ENCODE data around the gene CACNG5.

Gene CACNG5

GRCh38 chr17:66826856-66827255 lies 8.1 kb upstream of the CACNG5 start:
- DNase-seq: no peak

- peak; percentile 56 for DNase-seq
These were observed 5.5 kb upstream of the CACNG5 start for GRCh38 chr17:66829386-66829864.

GRCh38 chr17:66829883-66830282 lies 5.0 kb upstream of the CACNG5 start:
- DNase-seq: peak; percentile 57

GRCh38 chr17:66830451-66830850 lies 4.5 kb upstream of the CACNG5 start:
- DNase-seq: peak; percentile 67

- DNase-seq: no peak
These were observed 3.3 kb upstream of the CACNG5 start for GRCh38 chr17:66831383-66832210.

- DNase-seq: no peak
These were observed 1.7 kb upstream of the CACNG5 start for GRCh38 chr17:66833201-66833600.

- DNase-seq: no peak
These were observed 445 bp upstream of the CACNG5 start for GRCh38 chr17:66834426-66834918.

GRCh38 chr17:66835476-66835875 lies 559 bp downstream of the CACNG5 start:
- DNase-seq: peak; percentile 34

- DNase-seq: no peak
These were observed 1.4 kb downstream of the CACNG5 start for GRCh38 chr17:66836063-66837005.

- DNase-seq: no peak
These were observed 2.3 kb downstream of the CACNG5 start for GRCh38 chr17:66837226-66837625.

- DNase-seq: no peak
These were observed 3.2 kb downstream of the CACNG5 start for GRCh38 chr17:66837885-66838665.

- no peak for DNase-seq
These were observed 4.7 kb downstream of the CACNG5 start for GRCh38 chr17:66839616-66840015.

GRCh38 chr17:66840061-66840460 lies 5.1 kb downstream of the CACNG5 start:
- DNase-seq: peak; percentile 70

GRCh38 chr17:66841328-66841727 lies 6.4 kb downstream of the CACNG5 start:
- DNase-seq: peak; percentile 43

GRCh38 chr17:66841744-66842143 lies 6.8 kb downstream of the CACNG5 start:
- DNase-seq: no peak

- DNase-seq: no peak
These were observed 7.6 kb downstream of the CACNG5 start for GRCh38 chr17:66842505-66842904.

- DNase-seq: no peak
These were observed 8.0 kb downstream of the CACNG5 start for GRCh38 chr17:66842959-66843358.

- peak; percentile 52 for DNase-seq
These were observed 8.7 kb downstream of the CACNG5 start for GRCh38 chr17:66843627-66844026.

- DNase-seq: no peak
These were observed 12.8 kb downstream of the CACNG5 start for GRCh38 chr17:66847704-66848103.

- DNase-seq: no peak
These were observed 13.6 kb downstream of the CACNG5 start for GRCh38 chr17:66848496-66848895.

- no peak for DNase-seq
These were observed 14.2 kb downstream of the CACNG5 start for GRCh38 chr17:66849032-66849655.

Data from NCI-H69 (cell line).